HG02970 (cell line): ENCODE results near the gene DCUN1D3.

ENCODE experiments used
- ATAC-seq: cut with Tn5 transposase; IDR thresholded peaks from one replicate; pipeline ENCODE4 v1.9.1; 2021; ENCODE audit warnings: mild to moderate bottlenecking, moderate library complexity, moderate number of reproducible peaks; ENCODE audit not compliant: unreplicated experiment, low FRiP score

Gene DCUN1D3

GRCh38 chr16:20894388-20894787, 5.8 kb downstream of the DCUN1D3 start:
- ATAC-seq: no peak

GRCh38 chr16:20889625-20890275, 10.4 kb downstream of the DCUN1D3 start:
- ATAC-seq: no peak

GRCh38 chr16:20887207-20887606, 13.0 kb downstream of the DCUN1D3 start:
- no peak for ATAC-seq

- no peak for ATAC-seq
Measured at GRCh38 chr16:20886320-20886719, 13.8 kb downstream of the DCUN1D3 start.

- ATAC-seq: no peak
Measured at GRCh38 chr16:20884240-20884556, 16.0 kb downstream of the DCUN1D3 start.

- no peak for ATAC-seq
Measured at GRCh38 chr16:20883554-20884239, 16.5 kb downstream of the DCUN1D3 start.

- ATAC-seq: no peak
Measured at GRCh38 chr16:20881503-20881878, 18.7 kb downstream of the DCUN1D3 start.

GRCh38 chr16:20880867-20881502, 19.2 kb downstream of the DCUN1D3 start:
- no peak for ATAC-seq

- ATAC-seq: no peak
Measured at GRCh38 chr16:20879175-20880040, 20.8 kb downstream of the DCUN1D3 start.

GRCh38 chr16:20878682-20879147, 21.4 kb downstream of the DCUN1D3 start:
- ATAC-seq: no peak

- no peak for ATAC-seq
Measured at GRCh38 chr16:20875355-20875650, 24.9 kb downstream of the DCUN1D3 start.

- no peak for ATAC-seq
Measured at GRCh38 chr16:20874088-20874581, 26.0 kb downstream of the DCUN1D3 start.

GRCh38 chr16:20873331-20873730, 26.8 kb downstream of the DCUN1D3 start:
- no peak for ATAC-seq

- ATAC-seq: no peak
Measured at GRCh38 chr16:20871941-20872815, 28.0 kb downstream of the DCUN1D3 start.

- ATAC-seq: no peak
Measured at GRCh38 chr16:20871258-20871657, 28.9 kb downstream of the DCUN1D3 start.

GRCh38 chr16:20870122-20870820, 29.9 kb downstream of the DCUN1D3 start:
- no peak for ATAC-seq

GRCh38 chr16:20868890-20869289, 31.3 kb downstream of the DCUN1D3 start:
- no peak for ATAC-seq

- no peak for ATAC-seq
Measured at GRCh38 chr16:20867585-20867984, 32.6 kb downstream of the DCUN1D3 start.

- ATAC-seq: no peak
Measured at GRCh38 chr16:20866801-20867200, 33.4 kb downstream of the DCUN1D3 start.
